GM12872 (cell line): ENCODE measurements around the gene NAV2.

Experiments used
- CTCF ChIP-seq: IDR thresholded peaks from 3 replicates; pipeline ENCODE4 v1.5.1; 2011; ENCODE audit warnings: low read depth, mild to moderate bottlenecking, low read length, moderate library complexity; ENCODE audit not compliant: insufficient read depth

NAV2 gene

GRCh38 chr11:20008190-20008870 lies 295.7 kb downstream of the NAV2 start:
- TF ChIP-seq CTCF, result no peak

GRCh38 chr11:20008871-20009644 lies 296.4 kb downstream of the NAV2 start:
- no peak for TF ChIP-seq CTCF

GRCh38 chr11:20010156-20010850 lies 297.7 kb downstream of the NAV2 start:
- no peak for TF ChIP-seq CTCF

GRCh38 chr11:20010851-20011225 lies 298.2 kb downstream of the NAV2 start:
- TF ChIP-seq CTCF, result no peak

GRCh38 chr11:20011307-20011951 lies 298.8 kb downstream of the NAV2 start:
- TF ChIP-seq CTCF, result no peak

GRCh38 chr11:20013346-20014066 lies 300.9 kb downstream of the NAV2 start:
- TF ChIP-seq CTCF, result no peak

- no peak for TF ChIP-seq CTCF
Observed at GRCh38 chr11:20014067-20014402, 301.4 kb downstream of the NAV2 start.
